ENCODE results near the gene RPTOR.
A peak's percentile ranks its signal among the peaks of the same experiment; 100 is the strongest.

The RPTOR gene

DNA sequence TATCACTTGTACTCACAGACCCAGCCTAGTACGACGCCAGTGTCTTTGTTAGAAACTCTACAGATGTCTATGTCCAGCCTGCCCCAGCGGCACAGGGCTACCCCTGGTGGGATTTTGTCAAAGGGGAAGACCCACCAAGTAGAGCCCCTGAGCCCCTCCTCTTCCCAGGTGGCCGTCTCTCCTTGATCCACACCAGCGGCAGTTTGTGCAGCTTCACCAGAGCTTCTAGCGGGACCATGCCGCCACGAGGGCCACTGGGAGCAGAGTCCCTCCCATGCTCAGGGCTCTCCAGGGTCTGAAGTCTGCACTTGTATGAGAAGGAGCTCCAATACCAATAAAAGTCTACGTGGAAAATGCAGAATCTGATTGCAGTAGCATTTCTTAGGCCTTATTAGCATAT lies 157.1 kb downstream of the RPTOR start:
- H3K27ac Mint-ChIP-seq = no peak overlapping the region
- H3K4me3 Mint-ChIP-seq = no peak overlapping the region
- H3K4me1 Mint-ChIP-seq = peaks cover 78% of the 10 kb centered on the region
- peaks cover 10% of the 10 kb centered on the region for H3K36me3 Mint-ChIP-seq
- H3K27me3 Mint-ChIP-seq = no peaks in the 10 kb centered on the region
- H3K9me3 Mint-ChIP-seq = peaks cover 6% of the 10 kb centered on the region

DNA sequence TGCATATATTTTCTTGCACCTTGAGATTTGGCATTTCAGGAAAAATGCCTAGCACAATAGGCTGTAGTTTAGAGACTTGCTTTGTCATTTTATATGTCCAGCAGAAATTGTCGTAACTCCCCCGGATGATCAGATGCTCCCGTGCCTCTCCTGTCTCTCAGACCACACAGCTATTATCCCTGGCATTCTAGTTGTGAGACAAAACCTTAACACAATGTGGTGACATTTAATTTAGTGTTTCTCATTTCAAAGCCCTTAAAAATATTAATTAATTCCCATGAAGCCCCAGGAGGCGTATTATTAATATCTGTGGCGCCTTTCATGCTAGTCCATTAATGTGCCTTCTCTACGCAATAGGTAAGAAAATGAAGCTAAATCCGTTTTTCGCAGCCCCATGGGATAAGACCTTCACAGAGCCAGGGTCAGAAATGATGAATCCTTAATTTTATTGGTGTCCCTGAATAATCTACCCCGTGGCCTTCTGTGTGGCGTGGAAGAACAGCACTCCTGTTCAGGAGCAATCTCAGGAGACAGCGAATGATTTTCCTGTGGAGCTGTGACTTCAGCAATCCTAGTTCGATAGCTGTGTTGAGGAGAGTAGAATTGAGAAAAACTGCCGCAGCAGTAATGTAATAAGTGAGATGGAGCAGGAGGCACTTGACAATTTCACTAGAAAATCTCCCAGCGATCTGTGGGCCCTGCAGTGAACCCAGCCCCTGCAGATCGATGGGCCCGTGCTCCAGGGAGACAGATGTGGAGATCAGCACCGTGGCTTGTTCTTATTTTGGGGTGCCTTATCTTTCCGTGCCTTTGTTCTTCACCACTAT lies 157.9 kb downstream of the RPTOR start:
- peaks cover 76% of the 10 kb centered on the region for H3K4me1 Mint-ChIP-seq
- no peaks in the 10 kb centered on the region for H3K27me3 Mint-ChIP-seq
- H3K27ac Mint-ChIP-seq = peak overlapping the region; percentile 94
- peak overlapping the region; percentile 57 for H3K4me3 Mint-ChIP-seq
- H3K9me3 Mint-ChIP-seq = peaks cover 6% of the 10 kb centered on the region
- H3K36me3 Mint-ChIP-seq = peaks cover 10% of the 10 kb centered on the region

DNA sequence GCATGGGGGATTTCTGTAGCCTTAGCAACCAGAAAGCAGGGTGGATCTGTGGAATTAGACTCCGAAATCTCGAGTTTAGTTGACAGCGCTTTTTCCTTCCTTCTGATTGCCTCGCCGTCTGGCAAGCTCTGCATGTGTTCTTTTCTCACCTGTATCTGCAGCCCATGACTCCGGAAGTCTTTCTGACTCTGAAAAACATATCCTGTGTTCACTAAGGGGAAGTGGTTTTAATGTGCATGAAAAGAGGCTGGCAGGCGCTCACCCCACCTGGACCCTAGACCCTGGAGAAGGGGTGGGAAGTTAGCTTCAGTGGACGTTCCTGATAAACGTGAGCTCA lies 158.5 kb downstream of the RPTOR start:
- Mint-ChIP-seq H3K27me3 (no peaks in the 10 kb centered on the region), H3K27ac (peak overlapping the region; percentile 94), H3K4me1 (peaks cover 71% of the 10 kb centered on the region), H3K4me3 (peak overlapping the region; percentile 57), H3K36me3 (peaks cover 15% of the 10 kb centered on the region), H3K9me3 (peaks cover 6% of the 10 kb centered on the region)

GRCh38 chr17:80704381-80704819 lies 159.8 kb downstream of the RPTOR start:
- no peaks in the 10 kb centered on the region for H3K27me3 Mint-ChIP-seq
- peaks cover 6% of the 10 kb centered on the region for H3K9me3 Mint-ChIP-seq
- H3K4me3 Mint-ChIP-seq = peak overlapping the region; percentile 31
- H3K4me1 Mint-ChIP-seq = peaks cover 69% of the 10 kb centered on the region
- H3K36me3 Mint-ChIP-seq = peaks cover 18% of the 10 kb centered on the region
- H3K27ac Mint-ChIP-seq = peak overlapping the region; percentile 94

GRCh38 chr17:80704894-80705293 lies 160.3 kb downstream of the RPTOR start:
- Mint-ChIP-seq H3K27ac (peak overlapping the region; percentile 94), H3K36me3 (peaks cover 21% of the 10 kb centered on the region), H3K9me3 (peaks cover 3% of the 10 kb centered on the region), H3K4me3 (no peak overlapping the region), H3K27me3 (no peaks in the 10 kb centered on the region), H3K4me1 (peaks cover 70% of the 10 kb centered on the region)

DNA sequence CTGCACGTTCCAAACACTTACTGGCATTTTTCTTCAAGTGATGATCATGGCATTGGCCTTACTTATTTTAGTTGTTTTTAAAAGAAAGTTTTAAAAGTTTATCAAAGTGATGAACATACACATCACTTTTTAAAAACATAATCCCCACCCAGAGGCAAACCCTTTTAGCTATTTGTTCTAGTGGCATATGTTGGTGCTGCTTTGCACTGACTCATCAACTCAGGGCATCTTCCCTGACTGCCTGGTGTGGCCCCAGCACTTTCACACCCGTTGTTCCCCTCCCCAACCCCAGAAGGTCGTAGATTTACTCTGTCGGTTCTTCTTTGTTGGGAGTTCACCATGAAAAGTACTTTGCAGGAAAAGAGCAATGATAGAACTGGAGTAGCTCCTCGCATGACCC lies 161.3 kb downstream of the RPTOR start:
- H3K9me3 Mint-ChIP-seq = no peaks in the 10 kb centered on the region
- H3K4me3 Mint-ChIP-seq = peak overlapping the region; percentile 7
- peaks cover 70% of the 10 kb centered on the region for H3K4me1 Mint-ChIP-seq
- H3K27me3 Mint-ChIP-seq = no peaks in the 10 kb centered on the region
- peak overlapping the region; percentile 55 for H3K27ac Mint-ChIP-seq
- H3K36me3 Mint-ChIP-seq = peaks cover 20% of the 10 kb centered on the region

- H3K4me3 Mint-ChIP-seq = no peak overlapping the region
- H3K27me3 Mint-ChIP-seq = no peaks in the 10 kb centered on the region
- peaks cover 73% of the 10 kb centered on the region for H3K4me1 Mint-ChIP-seq
- H3K9me3 Mint-ChIP-seq = no peaks in the 10 kb centered on the region
- H3K36me3 Mint-ChIP-seq = peaks cover 20% of the 10 kb centered on the region
- H3K27ac Mint-ChIP-seq = no peak overlapping the region
Observed at GRCh38 chr17:80706463-80706867, 161.8 kb downstream of the RPTOR start.

GRCh38 chr17:80708480-80708879 lies 163.8 kb downstream of the RPTOR start:
- H3K4me1 Mint-ChIP-seq = peaks cover 74% of the 10 kb centered on the region
- H3K9me3 Mint-ChIP-seq = no peaks in the 10 kb centered on the region
- no peak overlapping the region for H3K4me3 Mint-ChIP-seq
- no peak overlapping the region for H3K27ac Mint-ChIP-seq
- no peaks in the 10 kb centered on the region for H3K27me3 Mint-ChIP-seq
- H3K36me3 Mint-ChIP-seq = peaks cover 21% of the 10 kb centered on the region

- H3K4me3 Mint-ChIP-seq = peak overlapping the region; percentile 9
- no peaks in the 10 kb centered on the region for H3K27me3 Mint-ChIP-seq
- no peaks in the 10 kb centered on the region for H3K9me3 Mint-ChIP-seq
- no peak overlapping the region for H3K27ac Mint-ChIP-seq
- H3K4me1 Mint-ChIP-seq = peaks cover 69% of the 10 kb centered on the region
- H3K36me3 Mint-ChIP-seq = peaks cover 20% of the 10 kb centered on the region
Observed at GRCh38 chr17:80709090-80709695, 164.6 kb downstream of the RPTOR start.

GRCh38 chr17:80710714-80711302 lies 166.2 kb downstream of the RPTOR start:
- Mint-ChIP-seq H3K27ac (peak overlapping the region; percentile 6), H3K4me1 (peaks cover 56% of the 10 kb centered on the region), H3K36me3 (peaks cover 23% of the 10 kb centered on the region)

DNA sequence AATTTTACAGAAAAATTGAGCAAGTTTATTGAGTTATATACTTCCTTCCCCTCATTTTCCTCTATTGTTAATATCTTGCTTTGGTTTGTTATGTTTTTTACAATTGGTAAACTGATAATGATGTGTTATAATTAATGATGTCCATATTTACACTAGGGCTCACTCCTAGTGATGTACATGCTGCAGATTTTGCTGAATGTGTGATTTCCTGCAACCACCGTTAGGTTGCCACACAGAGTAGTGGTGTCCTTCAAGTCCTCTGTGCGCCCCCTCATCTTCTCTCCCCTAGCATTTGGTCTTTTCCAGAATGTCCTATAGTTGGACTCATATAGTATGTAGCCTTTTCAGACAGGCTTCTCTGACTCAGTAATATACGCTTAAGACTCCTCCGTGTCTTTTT lies 167.5 kb downstream of the RPTOR start:
- Mint-ChIP-seq H3K27me3 (no peaks in the 10 kb centered on the region), H3K27ac (no peak overlapping the region), H3K4me1 (peaks cover 56% of the 10 kb centered on the region), H3K36me3 (peaks cover 28% of the 10 kb centered on the region), H3K9me3 (no peaks in the 10 kb centered on the region), H3K4me3 (no peak overlapping the region)

More at GRCh38 chr17:80710714-80711302, 166.2 kb downstream of the RPTOR start:
- Mint-ChIP-seq H3K4me3 (no peak overlapping the region), H3K9me3 (no peaks in the 10 kb centered on the region), H3K27me3 (no peaks in the 10 kb centered on the region)

DNA sequence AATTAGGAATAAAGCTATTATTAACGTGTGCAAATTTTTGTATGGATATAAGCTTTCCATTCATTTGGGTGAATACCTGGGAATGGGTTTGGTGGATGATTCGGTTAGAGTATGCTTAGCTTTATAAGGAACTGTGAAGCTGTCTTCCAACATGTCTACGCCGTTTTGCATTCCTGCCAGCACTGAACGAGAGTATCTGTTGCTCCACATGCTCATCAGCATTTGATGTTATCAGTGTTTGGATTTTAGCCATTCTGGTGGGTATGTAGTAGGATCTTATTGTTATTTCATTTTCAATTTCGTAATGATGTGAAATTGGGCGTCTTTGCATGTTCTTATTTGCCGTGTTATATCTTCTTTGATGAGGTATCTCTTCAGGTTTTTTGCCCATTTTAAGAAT lies 168.0 kb downstream of the RPTOR start:
- H3K9me3 Mint-ChIP-seq = no peaks in the 10 kb centered on the region
- H3K27ac Mint-ChIP-seq = no peak overlapping the region

GRCh38 chr17:80716986-80717719 lies 172.5 kb downstream of the RPTOR start:
- Mint-ChIP-seq H3K4me1 (peaks cover 72% of the 10 kb centered on the region), H3K27me3 (no peaks in the 10 kb centered on the region), H3K36me3 (peaks cover 14% of the 10 kb centered on the region)

More for the DNA sequence above, 168.0 kb downstream of the RPTOR start:
- Mint-ChIP-seq H3K27me3 (no peaks in the 10 kb centered on the region), H3K36me3 (peaks cover 28% of the 10 kb centered on the region), H3K4me3 (no peak overlapping the region), H3K4me1 (peaks cover 58% of the 10 kb centered on the region)

GRCh38 chr17:80717720-80718083 lies 173.1 kb downstream of the RPTOR start:
- no peak overlapping the region for H3K4me3 Mint-ChIP-seq
- H3K27me3 Mint-ChIP-seq = no peaks in the 10 kb centered on the region
- H3K27ac Mint-ChIP-seq = no peak overlapping the region
- peaks cover 72% of the 10 kb centered on the region for H3K4me1 Mint-ChIP-seq
- peaks cover 14% of the 10 kb centered on the region for H3K36me3 Mint-ChIP-seq
- H3K9me3 Mint-ChIP-seq = no peaks in the 10 kb centered on the region

More at GRCh38 chr17:80716986-80717719, 172.5 kb downstream of the RPTOR start:
- H3K9me3 Mint-ChIP-seq = no peaks in the 10 kb centered on the region
- no peak overlapping the region for H3K27ac Mint-ChIP-seq
- H3K4me3 Mint-ChIP-seq = no peak overlapping the region

- Mint-ChIP-seq H3K27me3 (no peaks in the 10 kb centered on the region), H3K27ac (peak overlapping the region; percentile 66), H3K4me1 (peaks cover 72% of the 10 kb centered on the region), H3K36me3 (peaks cover 13% of the 10 kb centered on the region), H3K4me3 (no peak overlapping the region), H3K9me3 (no peaks in the 10 kb centered on the region)
Observed at GRCh38 chr17:80718428-80718827, 173.8 kb downstream of the RPTOR start.
